ENCODE results near the gene DDI1.

DDI1 gene

DNA sequence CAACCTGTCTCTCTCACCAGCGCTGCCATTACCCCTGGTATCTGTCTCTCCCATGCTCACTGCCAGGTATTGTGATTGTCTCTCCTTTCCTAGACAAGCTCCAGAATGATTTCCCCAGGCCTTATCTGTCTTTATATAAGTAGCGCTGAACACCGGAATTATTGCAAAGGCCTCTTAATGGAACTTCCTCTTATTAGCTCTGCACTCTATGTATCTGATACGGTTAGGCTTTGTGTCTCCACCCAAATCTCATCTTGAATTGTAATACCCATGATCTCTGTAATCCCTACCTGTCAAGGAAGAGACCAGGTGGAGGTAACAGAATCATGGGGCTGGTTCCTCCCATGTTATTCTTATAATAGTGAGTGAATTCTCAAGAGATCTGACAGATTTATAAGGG lies 39.3 kb downstream of the DDI1 start:
- in situ Hi-C loops (cut with MboI; ENCODE audit: low sequenced_read_pairs) = no loop called here

GRCh38 chr11:104076455-104076854 lies 40.0 kb downstream of the DDI1 start:
- in situ Hi-C loops (cut with MboI; ENCODE audit: low sequenced_read_pairs) = no loop called here

DNA sequence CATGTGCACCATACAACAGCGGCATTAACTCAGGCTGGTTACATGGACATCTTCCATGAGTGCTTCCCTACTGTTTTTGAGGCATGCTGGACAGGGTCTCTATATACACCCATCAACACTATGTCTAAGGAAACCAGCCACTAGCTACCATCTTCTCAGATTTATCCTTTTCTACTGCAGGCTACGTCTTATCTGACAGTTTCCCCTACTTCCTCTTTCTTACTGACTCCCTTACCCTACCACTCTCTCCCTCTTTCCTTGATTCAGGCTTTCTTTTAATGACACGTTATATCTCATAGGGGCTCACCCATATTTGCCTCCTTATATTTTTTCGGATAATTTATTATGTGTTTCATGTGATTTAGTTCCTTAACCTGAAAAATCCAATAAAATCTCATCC lies 41.8 kb downstream of the DDI1 start:
- in situ Hi-C loops (cut with MboI; ENCODE audit: low sequenced_read_pairs) = no loop called here

GRCh38 chr11:104078995-104079394 lies 42.6 kb downstream of the DDI1 start:
- in situ Hi-C loops (cut with MboI; ENCODE audit: low sequenced_read_pairs) = no loop called here

DNA sequence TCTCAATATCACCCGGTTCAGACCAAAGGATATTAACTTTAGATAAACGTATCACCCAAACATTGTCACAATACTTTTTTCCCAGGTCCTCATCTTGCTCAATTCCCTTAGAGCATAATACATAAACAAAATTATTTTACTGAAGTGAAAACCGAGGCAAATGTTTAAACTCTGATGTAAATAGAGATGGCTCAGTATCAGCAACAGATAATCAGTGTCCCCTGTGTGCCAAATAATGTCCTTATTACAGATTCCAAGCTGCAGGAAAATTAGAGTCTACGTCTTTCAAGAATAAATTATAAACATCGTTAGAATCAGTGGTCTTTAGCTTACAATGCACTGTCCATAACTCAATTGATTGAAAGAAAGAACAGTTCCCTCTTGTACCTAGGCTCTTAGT lies 50.2 kb downstream of the DDI1 start:
- in situ Hi-C loops (cut with MboI; ENCODE audit: low sequenced_read_pairs) = no loop called here

All from HL-60/S4 (cell line).